ENCODE results near the gene AMOT. TPM values are rescaled to one million over a fixed set of nuclear protein-coding genes. Genes with fewer than 3 reads are reported as not detected.

The AMOT gene
- total RNA-seq, 2 donors from 2014 or later = 4.2 to 7.3 TPM

DNA sequence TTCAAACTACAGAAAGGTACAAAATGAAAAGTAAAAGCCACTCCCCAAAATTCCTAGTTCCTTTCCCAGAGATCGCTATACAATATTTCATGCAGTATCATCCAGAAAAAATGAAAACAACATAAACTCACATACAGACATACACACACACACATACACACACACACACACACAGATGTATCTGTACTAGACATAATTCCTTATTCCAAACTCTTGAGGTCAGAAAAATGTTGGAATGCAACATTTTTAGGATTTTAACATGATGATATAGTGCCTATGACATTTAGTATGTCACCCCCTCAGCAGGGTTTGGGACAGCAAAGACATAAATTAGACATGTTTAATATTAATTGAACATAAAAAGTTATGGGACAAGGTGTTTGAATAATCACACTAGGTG lies 87.5 kb downstream of the AMOT start:
- Histone ChIP-seq H3K4me3 (no peak overlapping the region), H3K9me3 (no peaks in the 10 kb centered on the region), H3K27me3 (no peaks in the 10 kb centered on the region), H3K27ac (no peak overlapping the region), H3K36me3 (replicated peaks in 1 of 2; ENCODE audit: insufficient read depth in 1 of 2, low read depth in 2 of 2) (no peaks in the 10 kb centered on the region), H3K4me1 (no peaks in the 10 kb centered on the region)
- ATAC-seq (no peak), DNase-seq (no peak)
- no peak for TF ChIP-seq POLR2A (IDR thresholded peaks at IDR 0.05)
- TF ChIP-seq CTCF (IDR thresholded peaks at IDR 0.05) = no peak
- 92 to 100% methylated on average over 1 of the region's 1 CpG for WGBS, 2 donors
- intact Hi-C loops (cut with DNase I) = no loop called here

DNA sequence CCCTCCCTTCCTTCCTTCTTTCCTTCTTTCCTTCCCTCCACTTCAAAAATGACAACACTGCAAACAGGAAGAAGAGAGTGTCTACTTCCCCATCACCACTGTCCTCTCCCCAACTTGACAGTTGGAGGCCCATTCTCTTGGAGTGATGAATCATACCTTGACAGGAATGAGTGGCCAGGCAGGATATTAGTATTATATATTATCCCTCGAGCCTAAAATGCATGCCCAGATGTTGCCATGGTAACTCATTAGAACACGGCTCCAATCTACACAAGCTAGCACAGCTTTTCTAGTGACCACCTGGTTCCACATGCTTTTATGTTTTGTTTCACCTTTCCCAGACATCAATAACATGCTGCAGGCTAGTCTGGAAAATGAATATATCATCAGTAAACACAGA lies 89.6 kb downstream of the AMOT start:
- Histone ChIP-seq H3K27ac (no peak overlapping the region), H3K4me1 (no peaks in the 10 kb centered on the region), H3K36me3 (replicated peaks in 1 of 2; ENCODE audit: insufficient read depth in 1 of 2, low read depth in 2 of 2) (no peaks in the 10 kb centered on the region), H3K9me3 (no peaks in the 10 kb centered on the region), H3K27me3 (no peaks in the 10 kb centered on the region), H3K4me3 (no peak overlapping the region)
- intact Hi-C loops (cut with DNase I) = no loop called here
- TF ChIP-seq POLR2A (IDR thresholded peaks at IDR 0.05) = no peak
- DNase-seq (no peak), ATAC-seq (no peak)
- 40 to 59% methylated on average over 2 of the region's 2 CpGs for WGBS, 2 donors

DNA sequence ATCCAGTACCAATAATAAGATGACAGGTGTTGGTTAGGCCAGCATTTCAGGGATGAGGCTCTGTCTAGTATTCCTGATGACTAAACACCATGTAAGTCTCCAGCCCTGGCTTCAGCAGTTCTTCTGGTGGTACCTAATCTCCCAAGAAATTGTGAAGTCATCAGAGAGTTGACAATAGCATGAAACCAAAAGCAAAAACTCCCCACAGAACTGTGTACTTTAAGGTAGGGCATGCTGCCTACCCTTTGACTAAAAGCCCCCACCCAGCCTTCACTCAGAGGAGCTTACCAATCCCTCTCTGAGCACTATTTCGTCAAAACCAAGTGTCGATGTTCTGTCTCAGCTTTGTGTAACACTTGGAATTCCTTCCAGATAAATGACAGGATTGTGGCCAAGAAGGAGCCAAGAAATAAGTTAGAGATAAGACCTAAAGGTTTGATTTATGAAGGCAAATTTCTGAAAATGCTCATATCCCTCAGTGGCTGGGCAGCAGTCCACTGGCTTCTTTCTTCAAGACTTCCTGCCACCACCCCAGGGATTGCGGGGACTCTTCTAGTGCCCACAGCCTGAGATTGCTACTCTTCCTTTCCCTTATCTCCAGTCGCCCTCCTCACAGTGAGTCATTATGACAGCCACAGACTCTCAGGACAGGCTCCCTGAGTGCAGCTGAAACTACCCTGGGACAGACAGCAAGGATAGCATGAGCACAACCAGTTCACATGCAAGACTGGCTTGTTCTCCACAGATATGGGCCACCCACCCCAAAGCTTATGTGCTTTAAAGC lies 93.6 kb downstream of the AMOT start:
- Histone ChIP-seq H3K4me3 (no peak overlapping the region), H3K36me3 (replicated peaks in 1 of 2; ENCODE audit: insufficient read depth in 1 of 2, low read depth in 2 of 2) (no peaks in the 10 kb centered on the region), H3K27me3 (no peaks in the 10 kb centered on the region), H3K9me3 (no peaks in the 10 kb centered on the region), H3K27ac (no peak overlapping the region), H3K4me1 (no peaks in the 10 kb centered on the region)
- TF ChIP-seq POLR2A (IDR thresholded peaks at IDR 0.05) = no peak
- no peak for TF ChIP-seq CTCF (IDR thresholded peaks at IDR 0.05)
- DNase-seq (no peak), ATAC-seq (no peak)
- intact Hi-C loops (cut with DNase I) = no loop called here
- 65 to 67% methylated on average over 3 to 4 of the region's 4 CpGs for WGBS, 2 donors

DNA sequence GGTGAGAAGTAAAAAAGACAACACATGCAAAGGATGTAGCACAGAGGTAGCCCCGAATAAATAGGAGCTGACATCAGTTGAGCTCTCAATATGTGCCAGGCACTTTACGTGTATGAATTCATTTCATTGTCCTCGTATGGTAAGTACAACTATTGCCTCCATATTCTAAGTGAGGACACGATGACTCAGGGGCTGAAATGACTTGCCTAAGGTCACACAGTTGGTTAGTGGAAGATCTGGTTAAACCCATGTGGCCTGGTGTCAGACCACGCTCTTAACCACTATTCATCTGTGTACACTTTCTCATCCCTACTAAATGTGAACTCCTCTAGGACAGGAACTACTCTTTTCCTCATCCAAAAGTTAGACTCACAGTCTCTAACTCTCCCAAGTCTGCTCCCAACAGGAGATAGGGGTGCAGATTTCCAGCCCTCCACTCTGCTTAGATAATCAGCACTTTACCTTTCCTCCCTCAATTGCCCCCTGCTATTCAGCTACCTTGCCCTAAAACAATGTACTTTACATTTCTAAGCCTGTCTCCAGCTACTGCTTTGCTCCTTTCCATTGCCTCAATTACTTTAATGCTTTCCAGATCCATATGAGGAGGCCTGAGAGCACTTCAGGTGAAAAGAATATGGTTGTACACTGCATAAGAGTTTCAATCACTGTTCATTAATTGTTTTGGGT lies 102.1 kb downstream of the AMOT start:
- WGBS, 2 donors = 78 to 89% methylated on average over 5 of the region's 5 CpGs

More for the DNA sequence above, 102.1 kb downstream of the AMOT start:
- no peaks in the 10 kb centered on the region for H3K4me1 ChIP-seq
- no peaks in the 10 kb centered on the region for H3K36me3 ChIP-seq (replicated peaks in 1 of 2; ENCODE audit: insufficient read depth in 1 of 2, low read depth in 2 of 2)
- intact Hi-C loops (cut with DNase I) = no loop called here
- DNase-seq (no peak), ATAC-seq (no peak)
- H3K27ac ChIP-seq = no peak overlapping the region
- H3K27me3 ChIP-seq = no peaks in the 10 kb centered on the region
- TF ChIP-seq POLR2A (IDR thresholded peaks at IDR 0.05) = no peak
- no peak for TF ChIP-seq CTCF (IDR thresholded peaks at IDR 0.05)
- no peaks in the 10 kb centered on the region for H3K9me3 ChIP-seq
- no peak overlapping the region for H3K4me3 ChIP-seq

All from body of pancreas (tissue), 4 donors.